HEK293 (cell line): ENCODE measurements around the gene MAP7D1.

Source experiments
- HOXA7 ChIP-seq: sonication (generic); formaldehyde crosslinking; IDR thresholded peaks from 2 replicates; pipeline ENCODE4 v1.8.1; 2022; ENCODE audit warnings: missing genetic modification reagents, borderline replicate concordance
- ZNF184 ChIP-seq: fragments of 450-650 bp; IDR thresholded peaks from 2 replicates; pipeline ENCODE4 v1.5.1; 2018; ENCODE audit warnings: missing biosample characterization, mild to moderate bottlenecking, missing genetic modification characterization
- ZNF785 ChIP-seq: fragments of 450-650 bp; formaldehyde crosslinking; IDR thresholded peaks from 2 replicates; pipeline ENCODE4 v1.5.1; 2016; ENCODE audit warnings: missing biosample characterization, missing genetic modification characterization
- TF ChIP-seq, protein P1 (sequence below): fragments of 450-650 bp; formaldehyde crosslinking; IDR thresholded peaks from 2 replicates; pipeline ENCODE4 v1.5.1; 2016; ENCODE audit warnings: missing biosample characterization, missing genetic modification characterization
- TF ChIP-seq, protein P2 (sequence below): fragments of 450-650 bp; formaldehyde crosslinking; IDR thresholded peaks from 2 replicates; pipeline ENCODE4 v1.5.1; 2016; ENCODE audit warnings: missing biosample characterization, missing genetic modification characterization

GRCh38 chr1:36217670-36218069, 61.7 kb downstream of the MAP7D1 start:
- TF ChIP-seq ZNF184 (tag by site-specific recombination): no peak
- TF ChIP-seq, protein P1, sequence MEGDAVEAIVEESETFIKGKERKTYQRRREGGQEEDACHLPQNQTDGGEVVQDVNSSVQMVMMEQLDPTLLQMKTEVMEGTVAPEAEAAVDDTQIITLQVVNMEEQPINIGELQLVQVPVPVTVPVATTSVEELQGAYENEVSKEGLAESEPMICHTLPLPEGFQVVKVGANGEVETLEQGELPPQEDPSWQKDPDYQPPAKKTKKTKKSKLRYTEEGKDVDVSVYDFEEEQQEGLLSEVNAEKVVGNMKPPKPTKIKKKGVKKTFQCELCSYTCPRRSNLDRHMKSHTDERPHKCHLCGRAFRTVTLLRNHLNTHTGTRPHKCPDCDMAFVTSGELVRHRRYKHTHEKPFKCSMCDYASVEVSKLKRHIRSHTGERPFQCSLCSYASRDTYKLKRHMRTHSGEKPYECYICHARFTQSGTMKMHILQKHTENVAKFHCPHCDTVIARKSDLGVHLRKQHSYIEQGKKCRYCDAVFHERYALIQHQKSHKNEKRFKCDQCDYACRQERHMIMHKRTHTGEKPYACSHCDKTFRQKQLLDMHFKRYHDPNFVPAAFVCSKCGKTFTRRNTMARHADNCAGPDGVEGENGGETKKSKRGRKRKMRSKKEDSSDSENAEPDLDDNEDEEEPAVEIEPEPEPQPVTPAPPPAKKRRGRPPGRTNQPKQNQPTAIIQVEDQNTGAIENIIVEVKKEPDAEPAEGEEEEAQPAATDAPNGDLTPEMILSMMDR: 0 out of 2 replicates have a peak, but pooled peaks have one; percentile 33
- TF ChIP-seq ZNF785 (tag by site-specific recombination): no peak
- TF ChIP-seq, protein P2, sequence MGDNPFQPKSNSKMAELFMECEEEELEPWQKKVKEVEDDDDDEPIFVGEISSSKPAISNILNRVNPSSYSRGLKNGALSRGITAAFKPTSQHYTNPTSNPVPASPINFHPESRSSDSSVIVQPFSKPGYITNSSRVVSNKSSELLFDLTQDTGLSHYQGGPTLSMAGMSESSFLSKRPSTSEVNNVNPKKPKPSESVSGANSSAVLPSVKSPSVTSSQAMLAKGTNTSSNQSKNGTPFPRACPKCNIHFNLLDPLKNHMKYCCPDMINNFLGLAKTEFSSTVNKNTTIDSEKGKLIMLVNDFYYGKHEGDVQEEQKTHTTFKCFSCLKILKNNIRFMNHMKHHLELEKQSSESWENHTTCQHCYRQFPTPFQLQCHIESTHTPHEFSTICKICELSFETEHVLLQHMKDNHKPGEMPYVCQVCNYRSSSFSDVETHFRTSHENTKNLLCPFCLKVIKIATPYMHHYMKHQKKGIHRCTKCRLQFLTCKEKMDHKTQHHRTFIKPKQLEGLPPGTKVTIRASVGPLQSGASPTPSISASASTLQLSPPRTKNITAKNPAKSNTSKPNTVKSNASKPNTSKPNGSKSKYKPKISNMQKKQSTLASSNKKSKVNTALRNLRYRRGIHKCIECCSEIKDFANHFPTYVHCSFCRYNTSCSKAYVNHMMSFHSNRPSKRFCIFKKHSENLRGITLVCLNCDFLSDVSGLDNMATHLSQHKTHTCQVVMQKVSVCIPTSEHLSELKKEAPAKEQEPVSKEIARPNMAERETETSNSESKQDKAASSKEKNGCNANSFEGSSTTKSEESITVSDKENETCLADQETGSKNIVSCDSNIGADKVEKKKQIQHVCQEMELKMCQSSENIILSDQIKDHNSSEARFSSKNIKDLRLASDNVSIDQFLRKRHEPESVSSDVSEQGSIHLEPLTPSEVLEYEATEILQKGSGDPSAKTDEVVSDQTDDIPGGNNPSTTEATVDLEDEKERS: no peak
- no peak for TF ChIP-seq HOXA7 (CRISPR knock-in tag)
